ENCODE measurements around the gene CMIP.

GRCh38 chr16:81417210-81417609, 27.4 kb upstream of the CMIP start:
- TF ChIP-seq ZNF512 (CRISPR knock-in tag; IDR thresholded peaks at IDR 0.05; ENCODE audit: borderline replicate concordance) (no peak), SP1 (CRISPR knock-in tag; conservative IDR thresholded peaks at IDR 0.05) (no peak)

All from WTC11 (cell line).